CD4-positive, alpha-beta T cell treated with Interleukin-2 at 100 ng/mL for 4 hours (primary cell): ENCODE data around the gene NTSR2.
"Not testable (repeated sequence)": the region's sequence is repeated elsewhere in the genome, so short reads cannot be mapped to it uniquely, and the experiment has no call there.

Experiments
- DNase-seq: peaks from one replicate; pipeline ENCODE4 v3.0.0-alpha.2; 2020; ENCODE audit warnings: low spot score

Gene NTSR2

DNA sequence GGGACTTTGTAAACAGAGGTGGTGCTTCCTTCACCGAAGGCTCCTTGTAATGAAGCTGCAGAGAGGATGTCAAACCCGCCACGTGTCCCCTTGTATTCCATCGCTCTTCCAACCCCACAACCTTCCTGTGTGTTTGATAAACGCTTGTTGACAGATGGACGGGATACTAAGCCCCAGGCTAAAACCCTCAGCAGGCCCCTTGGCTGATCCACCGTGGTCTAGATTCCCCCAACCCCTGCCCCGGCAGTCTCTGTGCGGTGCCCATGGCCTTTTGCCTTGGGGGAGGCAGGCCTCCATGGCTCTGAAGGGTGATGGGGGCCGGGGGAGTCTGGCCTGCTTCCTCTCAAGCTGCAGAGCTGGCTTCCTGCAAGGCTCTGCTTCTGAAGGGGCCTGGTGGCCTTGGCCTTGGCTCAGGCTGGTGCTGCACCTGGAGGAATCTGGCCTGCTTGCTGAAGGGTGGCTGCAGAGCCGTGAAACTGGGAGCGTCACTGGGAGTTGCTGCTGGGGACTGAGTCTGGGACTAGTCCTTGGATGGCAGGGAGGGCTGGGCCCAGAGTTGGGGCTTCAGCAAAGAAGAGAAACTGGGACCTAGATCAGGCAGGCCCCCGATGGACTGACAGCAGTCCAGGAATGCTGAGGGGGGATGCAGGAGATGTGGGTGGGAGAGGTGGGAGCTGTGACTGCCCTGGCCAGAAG is 9.6 kb upstream of the NTSR2 start:
- DNase-seq = no peak

DNA sequence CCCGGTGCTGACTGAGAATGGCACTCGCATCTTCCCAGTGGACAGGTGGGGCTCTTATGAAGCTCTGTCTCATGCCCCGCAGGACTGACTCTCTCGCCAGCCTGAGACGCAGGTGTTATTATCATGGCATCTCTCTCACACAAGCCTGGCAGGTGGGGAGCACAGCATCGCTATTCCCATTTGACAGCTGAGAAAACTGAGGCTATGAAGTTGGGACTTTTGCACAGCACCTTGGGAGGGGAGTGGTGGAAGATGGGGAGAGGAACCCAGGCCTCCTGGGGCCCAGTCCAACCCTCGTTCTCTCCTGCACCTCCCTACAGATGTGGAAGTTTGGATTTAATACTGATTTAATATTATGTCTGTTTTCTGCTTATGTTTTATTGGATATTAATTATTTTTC is 9.0 kb upstream of the NTSR2 start:
- no peak for DNase-seq

DNA sequence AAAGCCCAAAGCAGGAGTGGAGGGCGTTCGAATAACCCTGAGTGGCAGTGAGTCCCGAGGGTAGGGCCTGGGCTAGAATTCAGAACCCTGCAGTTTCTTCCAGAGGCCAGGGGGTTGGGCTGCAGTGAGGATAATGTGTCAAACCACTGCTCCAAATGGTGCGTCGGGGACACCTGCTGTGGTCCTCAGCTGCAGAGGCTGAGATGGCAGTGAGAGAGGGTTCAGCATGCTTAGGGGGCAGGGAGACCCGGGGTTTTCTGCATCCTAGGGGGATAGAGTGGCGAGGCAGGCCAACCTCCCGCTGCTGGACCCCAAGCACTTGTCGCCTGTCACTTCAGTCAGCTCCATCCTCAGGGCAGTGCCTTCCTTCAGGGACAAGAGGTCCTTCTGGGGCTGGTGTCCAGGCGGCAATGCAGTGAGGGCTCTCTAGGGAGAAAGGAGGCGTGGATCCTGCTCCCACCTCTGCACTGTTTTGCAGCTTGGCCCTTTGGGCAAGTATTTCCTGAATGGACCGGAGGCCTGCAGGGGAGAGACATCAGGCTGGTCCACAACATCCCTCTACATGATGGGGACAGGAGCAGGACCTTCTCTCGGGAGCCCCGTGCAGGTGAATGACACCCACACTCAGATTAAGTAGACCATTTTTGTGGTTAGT is 8.4 kb upstream of the NTSR2 start:
- no peak for DNase-seq

DNA sequence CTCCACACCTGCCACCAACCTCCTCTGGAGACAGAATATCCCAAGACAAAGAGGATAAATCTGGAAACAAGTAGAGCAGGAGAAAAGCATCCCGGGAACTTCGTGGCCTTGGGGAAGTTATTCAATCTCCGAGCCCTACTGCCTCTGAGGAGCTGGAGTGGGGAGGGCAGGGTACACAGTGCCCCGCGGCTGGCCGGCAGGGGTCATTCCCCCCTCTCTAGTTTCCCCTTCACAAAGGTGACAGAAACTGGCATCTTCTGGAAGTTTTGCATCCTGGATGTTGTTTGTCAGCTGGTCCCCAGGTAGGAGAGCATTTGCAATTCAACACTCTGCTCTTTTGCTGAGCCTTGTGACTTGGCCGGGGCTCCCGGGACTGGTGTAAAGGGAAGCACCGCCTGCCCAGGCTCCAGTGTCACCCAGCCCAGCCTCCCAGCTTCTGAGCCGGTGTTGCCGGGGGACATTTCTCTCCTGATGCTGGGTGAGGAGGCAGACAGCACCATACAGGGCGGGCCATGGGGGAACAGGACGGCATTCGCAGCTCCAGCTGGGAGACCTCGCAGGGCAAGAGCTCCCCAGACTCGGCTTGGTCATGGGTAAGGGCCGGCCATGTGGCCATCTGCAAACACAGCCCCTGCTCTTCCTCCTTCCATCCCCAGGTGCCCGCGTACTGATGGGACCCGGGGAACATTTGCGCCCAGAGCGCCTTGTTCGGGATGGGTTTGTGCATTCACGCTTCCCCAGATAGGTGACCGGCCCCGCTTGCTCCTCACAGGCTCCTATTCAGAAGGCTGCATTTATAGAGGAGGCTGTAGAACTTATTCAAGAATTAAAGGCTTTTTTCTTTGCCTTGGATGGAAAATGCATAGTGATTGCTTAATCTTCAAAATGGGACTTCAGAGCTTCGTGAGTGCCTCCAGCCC is 7.4 kb upstream of the NTSR2 start:
- no peak for DNase-seq

DNA sequence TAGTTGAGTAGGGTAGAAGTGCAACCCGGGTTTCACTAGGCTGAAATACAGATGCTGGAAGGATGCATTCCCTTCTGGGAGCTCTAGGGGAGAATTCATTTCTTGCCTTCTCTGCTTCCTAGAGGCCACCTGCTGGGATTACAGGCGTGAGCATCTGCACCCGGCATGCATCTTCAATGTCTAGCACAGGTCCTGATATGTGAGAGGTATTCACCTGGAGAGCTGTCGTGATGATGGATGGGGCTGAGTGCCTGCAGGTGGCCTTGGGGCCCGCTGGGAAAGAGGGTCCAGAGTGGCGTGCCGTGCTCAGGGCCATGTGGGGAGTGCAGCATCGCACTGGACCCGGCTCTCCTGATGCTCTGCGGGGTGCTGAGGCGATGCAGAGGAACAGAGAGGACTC is 6.6 kb upstream of the NTSR2 start:
- no peak for DNase-seq

DNA sequence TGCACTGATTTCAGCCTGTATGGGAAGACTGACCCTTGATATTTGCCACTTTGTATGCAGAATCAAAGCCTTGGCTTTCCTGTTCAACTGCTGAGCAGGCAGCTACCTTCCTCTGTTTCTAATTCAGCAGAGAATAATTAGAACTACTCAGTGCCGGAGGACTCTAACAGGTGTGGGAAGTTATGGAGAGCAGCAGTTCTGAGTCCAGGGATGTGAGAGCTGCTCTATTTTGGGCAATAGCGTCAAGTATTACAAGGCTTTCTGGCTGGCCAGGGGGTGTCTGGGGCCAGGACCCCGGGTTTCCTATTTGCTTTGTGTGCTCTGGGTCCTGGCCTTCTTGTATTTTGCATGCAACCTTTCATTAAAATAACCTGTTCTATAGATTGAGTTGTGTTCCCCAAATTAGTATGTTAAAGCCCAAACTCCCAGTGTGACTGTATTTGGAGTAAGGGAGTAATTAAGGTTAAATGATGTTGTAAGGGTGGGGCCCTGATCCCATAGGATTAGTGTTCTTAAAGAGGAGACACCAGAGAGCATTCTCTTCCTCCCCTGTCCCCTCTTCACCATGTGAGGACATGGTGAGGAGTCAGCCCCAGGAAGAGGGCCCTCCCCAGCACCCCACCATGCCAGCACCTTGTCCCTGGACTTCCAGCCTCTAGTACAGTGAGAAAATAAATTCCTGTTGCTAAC is 5.6 kb upstream of the NTSR2 start:
- DNase-seq = no peak

DNA sequence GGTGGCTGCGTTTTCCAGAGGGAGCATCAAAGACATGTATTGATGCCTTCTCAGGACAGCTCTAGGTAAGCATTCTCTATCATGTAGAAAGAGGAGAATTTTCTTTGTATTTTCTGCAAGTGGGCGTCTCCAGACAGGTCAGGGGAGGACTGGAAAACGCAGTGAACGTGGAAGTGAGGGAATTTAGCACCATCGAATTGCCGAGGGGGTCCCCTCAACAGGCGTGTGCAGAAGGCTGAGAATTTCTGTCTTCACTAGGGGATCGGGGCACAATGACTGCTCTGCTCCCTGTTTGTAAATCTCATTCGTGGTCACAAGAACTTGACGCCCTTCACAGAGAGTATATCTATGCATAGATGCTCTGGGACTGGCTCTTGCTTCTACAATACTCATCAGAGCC is 5.0 kb upstream of the NTSR2 start:
- no peak for DNase-seq

DNA sequence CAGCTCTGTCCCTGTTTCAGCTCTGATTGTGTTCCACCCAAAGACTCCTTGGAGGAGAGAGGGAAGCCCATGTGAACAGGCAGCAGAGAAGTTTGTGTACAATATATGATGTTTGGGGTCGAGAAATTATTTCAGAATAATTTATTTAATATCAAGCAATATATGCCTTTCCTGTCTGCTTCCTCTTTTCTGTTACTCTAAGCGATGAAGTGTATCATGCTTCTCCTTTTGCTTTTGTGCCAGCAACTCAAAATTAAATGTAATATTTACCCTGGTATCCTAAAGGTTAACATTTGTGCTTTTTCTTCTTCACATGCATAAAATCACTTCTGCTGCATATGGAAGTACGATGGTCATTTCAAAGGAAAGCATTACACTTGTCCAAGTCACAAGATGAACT is 2.4 kb upstream of the NTSR2 start:
- no peak for DNase-seq

DNA sequence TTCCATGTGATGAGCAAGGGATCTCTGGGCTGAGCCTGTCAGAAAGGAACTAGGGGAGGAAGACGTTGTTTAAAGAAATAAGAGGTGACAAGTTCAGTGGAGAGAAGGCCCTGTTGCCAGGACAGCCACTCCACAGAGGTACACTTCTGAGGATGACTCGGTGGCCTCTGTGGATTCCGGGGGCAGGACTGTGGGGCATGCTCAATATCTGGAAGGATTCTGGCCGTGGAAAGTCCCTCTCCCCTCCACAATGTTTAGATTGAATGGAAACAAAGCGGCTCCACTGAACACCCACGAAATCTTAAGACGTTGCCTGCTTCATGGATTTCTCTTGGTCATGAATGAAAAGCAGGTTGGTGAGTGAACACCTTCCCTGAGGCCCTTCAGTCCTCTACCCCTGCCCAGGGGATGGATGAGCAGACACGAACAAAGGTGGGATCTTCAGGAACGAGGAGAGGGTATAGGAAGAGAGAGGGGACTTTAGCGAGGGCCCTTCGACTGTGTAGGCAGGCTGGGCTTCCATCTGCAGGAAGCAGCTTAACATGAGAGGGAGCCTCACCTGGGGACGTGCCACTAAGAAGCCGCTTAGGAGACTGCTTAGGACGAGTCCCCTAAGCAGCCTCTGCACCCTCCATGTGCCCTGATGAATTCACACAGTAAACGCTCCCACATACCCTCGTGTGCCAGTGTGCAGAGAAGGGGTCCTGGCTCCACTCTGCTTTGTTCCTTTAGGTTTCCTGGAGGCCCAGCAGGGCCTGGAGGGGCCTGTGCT is 1.9 kb downstream of the NTSR2 start:
- no peak for DNase-seq

DNA sequence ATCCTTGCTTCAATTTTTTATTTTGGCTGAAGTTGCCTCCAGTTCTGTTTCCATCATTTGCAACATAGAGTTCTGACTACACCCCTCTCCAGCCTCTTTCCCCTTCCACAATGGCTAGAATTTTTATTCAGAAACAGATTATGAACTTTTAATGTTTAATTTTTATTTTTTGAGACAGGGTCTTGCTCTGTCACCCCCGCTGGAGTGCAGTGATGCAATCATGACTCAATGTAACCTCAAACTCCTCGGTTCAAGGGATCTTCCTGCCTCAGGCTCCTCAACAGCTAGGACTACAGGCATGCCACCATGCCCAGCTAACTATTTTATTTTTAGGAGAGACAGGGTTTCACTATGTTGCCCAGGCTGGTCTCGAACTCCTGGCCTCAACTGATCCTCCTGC is 2.8 kb downstream of the NTSR2 start:
- DNase-seq = no peak

DNA sequence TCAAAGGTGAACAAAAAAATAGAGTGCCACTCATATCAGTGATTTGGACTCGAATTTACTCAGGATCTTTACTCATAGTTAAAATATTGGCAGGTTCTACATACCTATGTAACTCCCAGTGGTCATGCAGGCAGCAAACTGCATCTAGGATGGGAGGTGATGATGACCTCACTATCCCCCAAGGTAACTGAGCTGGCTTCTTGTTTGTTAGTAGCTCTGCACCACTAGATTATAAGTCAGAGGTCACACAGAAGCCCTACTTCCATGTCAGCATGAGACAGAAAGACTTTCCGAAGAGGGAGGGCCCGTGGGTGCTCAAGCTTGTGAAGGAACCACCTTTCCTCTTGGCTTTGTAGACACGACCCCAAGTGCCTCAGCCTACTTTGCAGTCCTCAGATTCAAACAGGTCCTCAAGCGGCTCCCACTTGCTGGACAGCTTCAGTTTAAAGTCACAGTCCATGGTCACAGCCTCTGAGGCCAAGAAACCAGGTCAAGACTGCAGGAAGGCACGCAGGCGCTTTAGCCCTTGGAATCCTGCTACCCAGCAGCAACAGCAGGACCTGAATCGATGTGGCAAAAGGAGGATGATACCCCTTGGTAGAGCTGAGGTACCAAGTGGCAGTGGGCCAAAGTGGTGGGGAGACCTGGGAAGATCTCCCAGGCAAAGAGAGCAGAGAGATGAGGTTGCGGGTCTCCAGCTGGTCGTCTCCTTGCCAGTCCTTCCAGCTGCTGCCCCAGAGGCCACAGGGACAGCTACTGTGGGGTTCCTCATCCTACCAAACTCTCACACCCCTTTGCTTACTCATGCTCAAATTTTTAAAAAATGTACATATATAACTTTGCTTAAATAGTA is 4.3 kb downstream of the NTSR2 start:
- no peak for DNase-seq

DNA sequence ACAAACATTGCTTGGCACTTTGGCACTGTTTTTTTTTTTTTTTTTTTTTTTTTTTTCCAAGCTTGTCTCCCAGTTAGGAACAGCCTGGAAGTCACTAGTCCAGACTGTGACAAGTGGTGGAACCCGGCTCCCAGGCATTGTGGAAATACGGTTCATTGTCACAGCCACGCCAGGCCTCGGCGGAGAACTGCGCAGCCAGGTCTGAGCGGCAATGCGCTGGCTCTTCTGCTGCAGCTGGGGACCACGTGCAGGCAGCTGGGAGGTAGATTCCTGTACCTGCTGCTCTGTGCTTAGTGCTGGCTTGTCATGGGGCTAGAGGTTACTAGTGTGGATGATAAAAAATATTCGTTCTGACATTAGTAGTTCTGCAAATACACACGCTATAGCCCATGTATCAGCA is 5.0 kb downstream of the NTSR2 start:
- no peak for DNase-seq

DNA sequence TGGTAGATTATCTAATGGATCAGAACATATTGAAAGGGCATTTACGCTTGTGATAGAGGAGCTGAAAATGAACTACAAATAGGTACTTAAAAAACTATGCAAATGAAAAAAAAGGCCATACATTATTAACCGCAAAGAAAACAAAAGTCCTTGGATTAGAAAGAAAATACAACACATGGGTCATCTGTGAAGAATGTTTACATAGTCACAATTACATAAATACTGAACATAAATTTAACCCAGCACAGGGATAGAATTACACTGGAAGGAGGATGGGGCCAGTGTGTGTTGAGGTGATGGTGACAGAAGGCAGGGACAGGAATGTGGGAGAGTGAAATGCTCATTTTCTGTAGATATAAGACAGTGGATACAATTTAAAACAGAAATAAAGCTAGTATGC is 6.6 kb downstream of the NTSR2 start:
- DNase-seq = no peak

DNA sequence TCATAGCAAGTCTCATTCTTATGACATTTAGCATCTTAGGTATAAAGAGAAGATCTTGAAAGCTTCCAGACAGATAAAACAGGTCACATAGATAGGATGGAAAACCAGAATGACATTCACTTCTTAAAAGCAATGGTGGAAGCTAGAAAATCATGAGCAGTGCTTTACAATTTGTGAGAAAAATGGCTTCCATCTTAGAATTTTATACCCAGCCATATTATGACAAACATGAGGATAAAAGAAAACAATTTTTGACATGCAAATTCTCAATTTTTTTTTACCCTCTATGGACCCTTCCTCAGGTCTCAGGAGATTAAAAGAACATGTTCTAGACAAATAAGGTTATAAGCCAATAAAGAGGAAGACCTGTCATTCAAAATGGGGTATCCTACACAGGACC is 7.1 kb downstream of the NTSR2 start:
- no peak for DNase-seq

DNA sequence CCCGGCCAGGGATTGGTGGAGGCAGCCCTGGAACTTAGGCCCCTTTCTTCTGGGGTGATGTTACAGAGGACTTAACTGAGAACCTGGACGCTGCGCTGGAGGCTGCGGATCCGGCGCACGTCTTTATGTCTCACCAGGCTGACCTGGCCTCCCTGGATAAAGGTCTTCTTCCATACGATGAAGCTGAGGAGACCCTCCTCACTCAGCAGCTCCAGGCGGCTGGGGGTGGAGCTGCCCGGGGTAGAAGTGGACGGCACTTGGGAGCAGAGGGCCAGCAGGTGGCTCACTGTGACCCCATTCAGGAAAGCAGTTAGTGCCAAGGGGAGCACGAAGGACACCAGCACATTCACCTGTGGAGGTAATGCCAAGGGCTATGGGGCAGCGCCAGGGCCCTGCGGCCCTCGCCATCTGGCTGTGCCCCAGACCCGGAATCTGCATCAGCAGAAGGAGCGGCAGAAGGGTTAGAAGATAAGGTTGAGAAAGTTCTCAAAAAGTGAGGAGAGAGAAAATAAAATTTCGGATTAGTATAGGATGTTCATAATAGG is 8.0 kb downstream of the NTSR2 start:
- DNase-seq = no peak

DNA sequence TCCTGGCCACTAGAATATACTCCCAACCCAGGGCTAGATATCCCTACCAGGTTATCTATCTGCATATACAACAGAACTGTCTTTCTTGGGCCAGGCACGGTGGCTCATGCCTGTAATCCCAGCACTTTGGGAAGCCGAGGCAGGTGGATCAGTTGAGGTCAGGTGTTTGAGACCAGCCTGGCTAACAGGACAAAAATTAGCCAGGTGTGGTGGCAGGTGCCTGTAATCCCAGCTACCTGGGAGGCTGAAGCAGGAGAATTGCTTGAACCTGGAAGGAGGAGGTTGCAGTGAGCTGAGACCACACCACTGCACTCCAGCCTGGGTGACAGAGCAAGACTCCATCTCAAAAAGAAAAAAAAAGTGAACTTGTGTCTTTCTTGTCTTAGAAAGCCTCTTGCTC is 9.6 kb downstream of the NTSR2 start:
- DNase-seq = not testable (repeated sequence)

DNA sequence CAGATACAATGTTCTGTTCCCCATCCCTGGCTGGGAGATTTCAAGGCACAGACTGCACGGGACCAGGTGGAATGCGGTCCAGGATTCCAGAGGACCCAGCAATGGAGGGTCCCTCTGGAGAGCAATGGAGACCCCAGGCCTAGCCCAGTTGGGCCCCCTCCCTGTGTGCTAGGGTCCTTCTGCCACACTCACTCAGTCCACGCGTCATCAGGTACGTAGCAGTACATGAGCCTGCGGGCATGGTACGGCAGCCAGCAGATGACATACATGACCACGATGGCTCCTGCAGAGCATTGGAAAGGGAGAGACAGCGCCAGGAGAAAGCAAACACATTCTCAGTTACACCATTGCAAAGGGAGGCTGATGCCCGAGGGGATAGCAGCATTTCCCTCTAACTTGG is 10.1 kb downstream of the NTSR2 start:
- DNase-seq = no peak

DNA sequence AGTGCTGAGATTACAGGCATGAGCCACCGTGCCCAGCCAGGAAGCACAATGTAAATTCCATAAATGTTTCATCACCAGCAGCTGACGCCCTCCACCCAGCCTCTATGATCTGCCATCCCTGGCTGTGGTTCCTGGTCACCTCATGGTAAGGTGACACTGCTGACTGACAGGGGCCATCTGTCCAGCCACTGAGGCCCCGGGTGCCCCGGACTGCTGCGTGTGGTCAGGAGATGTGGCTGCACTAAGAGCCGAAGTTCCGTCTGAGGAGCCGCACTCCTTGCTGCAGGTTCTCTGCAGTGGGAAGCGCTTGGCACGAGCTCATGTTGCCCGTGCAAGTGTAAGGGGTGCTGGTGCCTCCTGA is 10.9 kb downstream of the NTSR2 start:
- no peak for DNase-seq

DNA sequence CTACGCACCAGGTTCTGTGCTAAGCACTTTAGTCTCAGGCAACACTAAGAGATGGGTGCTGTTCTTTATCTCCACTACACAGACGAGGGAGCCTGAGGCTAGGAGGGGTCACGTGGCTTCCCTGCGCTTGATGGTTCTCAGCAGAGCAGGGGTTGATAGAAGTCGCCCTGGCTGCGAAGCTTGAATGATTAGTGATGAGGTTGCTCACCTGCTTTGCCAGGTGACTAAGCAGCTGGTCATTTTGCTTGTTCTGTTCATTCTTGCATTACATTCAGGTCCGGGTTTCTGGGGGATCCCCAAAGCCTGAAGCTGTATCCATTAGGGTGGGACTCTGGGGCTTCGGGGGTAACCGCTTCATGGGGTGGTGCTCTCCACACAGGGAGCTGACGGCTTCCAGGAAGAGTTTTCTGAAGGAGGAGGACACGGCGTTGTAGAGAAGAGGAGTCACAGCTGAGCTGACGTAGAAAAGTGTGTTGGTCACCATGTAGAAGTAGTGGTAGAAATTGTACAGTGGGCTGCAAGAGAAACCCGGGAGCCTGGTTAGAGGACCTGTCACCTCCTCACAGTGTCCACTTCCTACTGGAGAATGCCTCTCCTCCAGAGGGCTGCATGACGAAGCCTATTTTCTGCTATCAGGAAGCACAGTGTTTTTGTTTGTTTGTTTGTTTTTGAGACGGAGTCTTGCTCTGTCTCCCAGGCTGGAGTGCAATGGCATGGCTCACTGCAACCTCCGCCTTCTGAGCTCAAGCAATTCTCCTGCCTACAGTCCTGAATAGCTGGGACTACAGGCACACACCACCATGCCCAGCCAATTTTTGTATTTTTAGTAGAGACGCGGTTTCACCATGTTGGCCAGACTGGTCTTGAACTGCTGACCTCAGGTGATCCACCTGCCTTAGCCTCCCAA is 11.5 kb downstream of the NTSR2 start:
- DNase-seq = no peak
